NCI-H446 (cell line): Measurements from ENCODE around the gene SPOPL.

ENCODE experiments used
- DNase-seq, 2 experiments: peaks; one replicate each; lab custom pipeline; 2025; lab: John Stamatoyannopoulos, UW

Gene SPOPL

GRCh38 chr2:138601458-138602165, 100.0 kb downstream of the SPOPL start:
- DNase-seq: no peak

GRCh38 chr2:138602166-138602460, 100.5 kb downstream of the SPOPL start:
- peak in 1 of 2 experiments; percentile 64 for DNase-seq

- no peak for DNase-seq
Observed at GRCh38 chr2:138607746-138608145, 106.2 kb downstream of the SPOPL start.

GRCh38 chr2:138609446-138609845, 107.9 kb downstream of the SPOPL start:
- DNase-seq: no peak

GRCh38 chr2:138610201-138610953, 108.8 kb downstream of the SPOPL start:
- DNase-seq: no peak

- no peak for DNase-seq
Observed at GRCh38 chr2:138615257-138615656, 113.7 kb downstream of the SPOPL start.

GRCh38 chr2:138617026-138617425, 115.5 kb downstream of the SPOPL start:
- DNase-seq: no peak

- DNase-seq: no peak
Observed at GRCh38 chr2:138618971-138619370, 117.4 kb downstream of the SPOPL start.

- DNase-seq: no peak
Observed at GRCh38 chr2:138620431-138620830, 118.9 kb downstream of the SPOPL start.

- DNase-seq: no peak
Observed at GRCh38 chr2:138621139-138621538, 119.6 kb downstream of the SPOPL start.

GRCh38 chr2:138622613-138623012, 121.0 kb downstream of the SPOPL start:
- no peak for DNase-seq
